ENCODE data around the gene PDE6B. TPM values are rescaled to one million over a fixed set of nuclear protein-coding genes. Genes with fewer than 3 reads are reported as not detected.
A peak's percentile ranks its signal among the peaks of the same experiment; 100 is the strongest.

The PDE6B gene
- total and polyA plus RNA-seq, 2 of the 13 experiments (the other 11 are each of a cell fraction or from before 2014, with no cell fraction given), result 0.38 to 0.40 TPM

DNA sequence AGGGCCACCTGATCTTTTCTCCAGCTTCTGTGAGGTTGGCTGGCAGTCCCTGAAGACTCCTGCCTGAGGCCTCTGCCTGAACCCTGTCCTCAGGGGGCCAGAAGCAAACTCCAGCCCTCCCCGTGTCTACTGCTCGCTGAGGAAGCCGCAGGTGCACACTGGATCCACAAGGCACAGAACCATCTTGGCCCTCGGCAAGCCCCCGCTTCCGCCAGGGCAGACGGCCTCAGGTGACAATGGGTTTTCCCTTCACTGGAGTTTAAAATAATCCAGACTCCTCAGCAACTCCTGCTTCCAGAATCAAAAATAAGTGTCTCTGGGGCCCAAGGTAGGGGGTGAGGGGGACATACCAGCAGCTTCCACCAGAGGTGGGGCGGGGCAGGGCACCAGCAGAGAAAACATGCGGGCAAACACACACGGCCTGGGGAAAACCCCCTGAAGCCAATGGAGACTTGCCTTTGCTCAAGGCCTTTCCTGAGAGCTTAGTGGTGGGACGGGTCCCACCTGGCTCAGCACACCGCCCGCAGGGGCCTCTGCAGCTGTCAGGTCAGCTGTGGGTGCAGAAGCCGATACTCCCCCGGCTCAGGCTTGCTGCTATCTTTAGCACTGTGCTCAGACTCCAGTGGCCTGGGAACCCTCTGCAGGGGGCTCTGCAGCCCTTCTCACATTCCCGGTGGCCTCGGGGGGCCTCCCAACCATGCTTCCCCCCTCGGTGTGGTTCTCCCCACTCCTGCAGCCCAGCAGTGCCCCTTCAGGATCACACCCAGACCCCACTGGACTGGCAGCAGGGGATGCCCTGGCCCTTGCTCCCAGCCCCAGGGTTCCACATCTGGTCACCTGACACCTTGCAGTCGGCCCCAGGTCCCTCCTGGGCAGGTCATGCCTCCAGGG lies 50.9 kb downstream of the PDE6B start (continued):
- TF ChIP-seq CHCHD3 (CRISPR knock-in tag; IDR thresholded peaks at IDR 0.05) (no peak), ZNF605 (CRISPR knock-in tag; IDR thresholded peaks at IDR 0.05) (0 out of 2 replicates have a peak, but pooled peaks have one; percentile 16), ZNF563 (CRISPR knock-in tag; IDR thresholded peaks at IDR 0.05) (no peak), IRF2 (CRISPR knock-in tag; IDR thresholded peaks at IDR 0.05) (no peak), TOE1 (CRISPR knock-in tag; IDR thresholded peaks at IDR 0.05) (no peak), AGO2 (optimal IDR thresholded peaks at IDR 0.05; ENCODE audit: low read depth, low read length) (peak; percentile 73), ZNF225 (CRISPR knock-in tag; IDR thresholded peaks at IDR 0.05) (no peak), ELF4 (CRISPR knock-in tag; IDR thresholded peaks at IDR 0.05; ENCODE audit: borderline replicate concordance) (no peak), JUNB (CRISPR knock-in tag; IDR thresholded peaks at IDR 0.05; ENCODE audit: borderline replicate concordance) (no peak), CHD2 (IDR thresholded peaks at IDR 0.05; ENCODE audit: low read depth, low read length) (no peak), PLRG1 (conservative IDR thresholded peaks at IDR 0.05) (no peak), CBX1 (IDR thresholded peaks at IDR 0.05; ENCODE audit: low read depth) (no peak), ZNF317 (CRISPR knock-in tag; IDR thresholded peaks at IDR 0.05) (no peak)
- TF ChIP-seq, protein P1, sequence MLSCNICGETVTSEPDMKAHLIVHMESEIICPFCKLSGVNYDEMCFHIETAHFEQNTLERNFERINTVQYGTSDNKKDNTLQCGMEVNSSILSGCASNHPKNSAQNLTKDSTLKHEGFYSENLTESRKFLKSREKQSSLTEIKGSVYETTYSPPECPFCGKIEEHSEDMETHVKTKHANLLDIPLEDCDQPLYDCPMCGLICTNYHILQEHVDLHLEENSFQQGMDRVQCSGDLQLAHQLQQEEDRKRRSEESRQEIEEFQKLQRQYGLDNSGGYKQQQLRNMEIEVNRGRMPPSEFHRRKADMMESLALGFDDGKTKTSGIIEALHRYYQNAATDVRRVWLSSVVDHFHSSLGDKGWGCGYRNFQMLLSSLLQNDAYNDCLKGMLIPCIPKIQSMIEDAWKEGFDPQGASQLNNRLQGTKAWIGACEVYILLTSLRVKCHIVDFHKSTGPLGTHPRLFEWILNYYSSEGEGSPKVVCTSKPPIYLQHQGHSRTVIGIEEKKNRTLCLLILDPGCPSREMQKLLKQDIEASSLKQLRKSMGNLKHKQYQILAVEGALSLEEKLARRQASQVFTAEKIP (CRISPR knock-in tag; IDR thresholded peaks at IDR 0.05; ENCODE audit: borderline replicate concordance), result no peak
- TF ChIP-seq, protein P2, sequence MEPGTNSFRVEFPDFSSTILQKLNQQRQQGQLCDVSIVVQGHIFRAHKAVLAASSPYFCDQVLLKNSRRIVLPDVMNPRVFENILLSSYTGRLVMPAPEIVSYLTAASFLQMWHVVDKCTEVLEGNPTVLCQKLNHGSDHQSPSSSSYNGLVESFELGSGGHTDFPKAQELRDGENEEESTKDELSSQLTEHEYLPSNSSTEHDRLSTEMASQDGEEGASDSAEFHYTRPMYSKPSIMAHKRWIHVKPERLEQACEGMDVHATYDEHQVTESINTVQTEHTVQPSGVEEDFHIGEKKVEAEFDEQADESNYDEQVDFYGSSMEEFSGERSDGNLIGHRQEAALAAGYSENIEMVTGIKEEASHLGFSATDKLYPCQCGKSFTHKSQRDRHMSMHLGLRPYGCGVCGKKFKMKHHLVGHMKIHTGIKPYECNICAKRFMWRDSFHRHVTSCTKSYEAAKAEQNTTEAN (CRISPR knock-in tag; conservative IDR thresholded peaks at IDR 0.05), result no peak
- TF ChIP-seq, protein P3, sequence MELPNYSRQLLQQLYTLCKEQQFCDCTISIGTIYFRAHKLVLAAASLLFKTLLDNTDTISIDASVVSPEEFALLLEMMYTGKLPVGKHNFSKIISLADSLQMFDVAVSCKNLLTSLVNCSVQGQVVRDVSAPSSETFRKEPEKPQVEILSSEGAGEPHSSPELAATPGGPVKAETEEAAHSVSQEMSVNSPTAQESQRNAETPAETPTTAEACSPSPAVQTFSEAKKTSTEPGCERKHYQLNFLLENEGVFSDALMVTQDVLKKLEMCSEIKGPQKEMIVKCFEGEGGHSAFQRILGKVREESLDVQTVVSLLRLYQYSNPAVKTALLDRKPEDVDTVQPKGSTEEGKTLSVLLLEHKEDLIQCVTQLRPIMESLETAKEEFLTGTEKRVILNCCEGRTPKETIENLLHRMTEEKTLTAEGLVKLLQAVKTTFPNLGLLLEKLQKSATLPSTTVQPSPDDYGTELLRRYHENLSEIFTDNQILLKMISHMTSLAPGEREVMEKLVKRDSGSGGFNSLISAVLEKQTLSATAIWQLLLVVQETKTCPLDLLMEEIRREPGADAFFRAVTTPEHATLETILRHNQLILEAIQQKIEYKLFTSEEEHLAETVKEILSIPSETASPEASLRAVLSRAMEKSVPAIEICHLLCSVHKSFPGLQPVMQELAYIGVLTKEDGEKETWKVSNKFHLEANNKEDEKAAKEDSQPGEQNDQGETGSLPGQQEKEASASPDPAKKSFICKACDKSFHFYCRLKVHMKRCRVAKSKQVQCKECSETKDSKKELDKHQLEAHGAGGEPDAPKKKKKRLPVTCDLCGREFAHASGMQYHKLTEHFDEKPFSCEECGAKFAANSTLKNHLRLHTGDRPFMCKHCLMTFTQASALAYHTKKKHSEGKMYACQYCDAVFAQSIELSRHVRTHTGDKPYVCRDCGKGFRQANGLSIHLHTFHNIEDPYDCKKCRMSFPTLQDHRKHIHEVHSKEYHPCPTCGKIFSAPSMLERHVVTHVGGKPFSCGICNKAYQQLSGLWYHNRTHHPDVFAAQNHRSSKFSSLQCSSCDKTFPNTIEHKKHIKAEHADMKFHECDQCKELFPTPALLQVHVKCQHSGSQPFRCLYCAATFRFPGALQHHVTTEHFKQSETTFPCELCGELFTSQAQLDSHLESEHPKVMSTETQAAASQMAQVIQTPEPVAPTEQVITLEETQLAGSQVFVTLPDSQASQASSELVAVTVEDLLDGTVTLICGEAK (IDR thresholded peaks at IDR 0.05), result no peak
- TF ChIP-seq, protein P3 (CRISPR knock-in tag; IDR thresholded peaks at IDR 0.05), result no peak
